Measurements from ENCODE around the gene NCK2. TPM values are rescaled to one million over a fixed set of nuclear protein-coding genes. Genes with fewer than 3 reads are reported as not detected.

Gene NCK2
- total RNA-seq, 2 donors from 2014 or later: 41.0 to 50.0 TPM

- Histone ChIP-seq H3K4me3 (no peak overlapping the region), H3K4me1 (ENCODE audit: control insufficient read depth in 1 of 2, low read depth in 2 of 2) (no peaks in the 10 kb centered on the region), H3K27me3 (replicated peaks; ENCODE audit: insufficient read depth) (no peaks in the 10 kb centered on the region), H3K9me3 (no peaks in the 10 kb centered on the region), H3K36me3 (no peaks in the 10 kb centered on the region), H3K27ac (no peak overlapping the region)
- TF ChIP-seq CTCF (IDR thresholded peaks at IDR 0.05): no peak
- ATAC-seq (ENCODE audit: insufficient number of reproducible peaks, low FRiP score, low read depth) (no peak), DNase-seq (ENCODE audit: low spot score) (no peak)
Observed at GRCh38 chr2:105711394-105711793, 33.3 kb upstream of the NCK2 start.

GRCh38 chr2:105712166-105712915 lies 32.4 kb upstream of the NCK2 start:
- no peaks in the 10 kb centered on the region for H3K4me1 ChIP-seq (ENCODE audit: control insufficient read depth in 1 of 2, low read depth in 2 of 2)
- TF ChIP-seq CTCF (IDR thresholded peaks at IDR 0.05): no peak
- no peaks in the 10 kb centered on the region for H3K9me3 ChIP-seq
- ATAC-seq (ENCODE audit: insufficient number of reproducible peaks, low FRiP score, low read depth) (no peak), DNase-seq (ENCODE audit: low spot score) (no peak)
- no peak overlapping the region for H3K4me3 ChIP-seq
- no peaks in the 10 kb centered on the region for H3K36me3 ChIP-seq
- H3K27ac ChIP-seq: no peak overlapping the region
- H3K27me3 ChIP-seq (replicated peaks; ENCODE audit: insufficient read depth): no peaks in the 10 kb centered on the region

- Histone ChIP-seq H3K4me3 (no peak overlapping the region), H3K27me3 (replicated peaks; ENCODE audit: insufficient read depth) (no peaks in the 10 kb centered on the region), H3K4me1 (ENCODE audit: control insufficient read depth in 1 of 2, low read depth in 2 of 2) (no peaks in the 10 kb centered on the region), H3K9me3 (no peaks in the 10 kb centered on the region), H3K27ac (no peak overlapping the region), H3K36me3 (no peaks in the 10 kb centered on the region)
- DNase-seq (ENCODE audit: low spot score) (no peak), ATAC-seq (ENCODE audit: insufficient number of reproducible peaks, low FRiP score, low read depth) (no peak)
- TF ChIP-seq CTCF (IDR thresholded peaks at IDR 0.05): no peak
Observed at GRCh38 chr2:105712981-105713596, 31.6 kb upstream of the NCK2 start.

- H3K27ac ChIP-seq: no peak overlapping the region
- no peaks in the 10 kb centered on the region for H3K9me3 ChIP-seq
- H3K36me3 ChIP-seq: no peaks in the 10 kb centered on the region
- no peaks in the 10 kb centered on the region for H3K27me3 ChIP-seq (replicated peaks; ENCODE audit: insufficient read depth)
- ATAC-seq (ENCODE audit: insufficient number of reproducible peaks, low FRiP score, low read depth) (no peak), DNase-seq (ENCODE audit: low spot score) (no peak)
- no peak overlapping the region for H3K4me3 ChIP-seq
- no peak for TF ChIP-seq CTCF (IDR thresholded peaks at IDR 0.05)
- no peaks in the 10 kb centered on the region for H3K4me1 ChIP-seq (ENCODE audit: control insufficient read depth in 1 of 2, low read depth in 2 of 2)
Observed at GRCh38 chr2:105714141-105714540, 30.6 kb upstream of the NCK2 start.

GRCh38 chr2:105718846-105719481 lies 25.7 kb upstream of the NCK2 start:
- H3K4me3 ChIP-seq: no peak overlapping the region
- H3K9me3 ChIP-seq: no peaks in the 10 kb centered on the region
- H3K36me3 ChIP-seq: no peaks in the 10 kb centered on the region
- no peak overlapping the region for H3K27ac ChIP-seq
- no peaks in the 10 kb centered on the region for H3K27me3 ChIP-seq (replicated peaks; ENCODE audit: insufficient read depth)
- no peak for DNase-seq (ENCODE audit: low spot score)
- ATAC-seq (ENCODE audit: insufficient number of reproducible peaks, low FRiP score, low read depth): no peak
- no peaks in the 10 kb centered on the region for H3K4me1 ChIP-seq (ENCODE audit: control insufficient read depth in 1 of 2, low read depth in 2 of 2)
- no peak for TF ChIP-seq CTCF (IDR thresholded peaks at IDR 0.05)
